DND-41 (cell line): Measurements from ENCODE around the gene BNC2.

ENCODE experiments used
- ATAC-seq: fragments of 200-7000 bp; cut with Tn5 transposase; 3 replicates; pipeline ENCODE4 v1.9.1; 2021; ENCODE audit warnings: low read depth; ENCODE audit not compliant: insufficient read depth
- DNase-seq: peaks from one replicate; pipeline ENCODE4 v3.0.0-alpha.2; 2020
- H2AFZ ChIP-seq: 2 replicates; pipeline ENCODE4 v1.6.0; 2012; ENCODE audit warnings: low read depth, low read length
- H3K27ac ChIP-seq: 2 replicates; pipeline ENCODE4 v1.5.1; 2012; ENCODE audit warnings: low read length, inconsistent platforms
- H3K27me3 ChIP-seq: fragments of 200-600 bp; sonication (generic); 2 replicates; pipeline ENCODE4 v1.6.0; 2012; ENCODE audit warnings: low read length, mild to moderate bottlenecking, inconsistent platforms; ENCODE audit not compliant: insufficient read depth, poor library complexity
- H3K36me3 ChIP-seq: 2 replicates; pipeline ENCODE4 v1.5.1; 2012; ENCODE audit warnings: low read length, inconsistent platforms; ENCODE audit not compliant: insufficient read depth
- H3K4me1 ChIP-seq: 2 replicates; pipeline ENCODE4 v1.5.1; 2012; ENCODE audit warnings: mild to moderate bottlenecking, low read length; ENCODE audit not compliant: insufficient read depth
- H3K4me2 ChIP-seq: 2 replicates; pipeline ENCODE4 v1.6.0; 2012; ENCODE audit warnings: mild to moderate bottlenecking, moderate library complexity, low read length, inconsistent platforms; ENCODE audit not compliant: insufficient read depth
- H3K4me3 ChIP-seq, 2 experiments: fragments of 200-600 bp in 1 of 2; shearing (Covaris generic) in 1 of 2; 2 replicates each; pipeline ENCODE4 v1.5.1; 2012 to 2016; ENCODE audit warnings: inconsistent platforms in 2 of 2, low read length in 2 of 2, mild to moderate bottlenecking in 2 of 2, low read depth in 1 of 2, moderate library complexity in 1 of 2
- H3K79me2 ChIP-seq: 2 replicates; pipeline ENCODE4 v1.6.0; 2012; ENCODE audit warnings: low read length, inconsistent platforms; ENCODE audit not compliant: insufficient read depth
- H3K9ac ChIP-seq: 2 replicates; pipeline ENCODE4 v1.6.0; 2012; ENCODE audit warnings: low read depth, mild to moderate bottlenecking, inconsistent platforms, low read length, moderate library complexity
- H3K9me3 ChIP-seq: 2 replicates; pipeline ENCODE4 v1.5.1; 2012; ENCODE audit warnings: low read length, moderate library complexity, mild to moderate bottlenecking, inconsistent platforms; ENCODE audit not compliant: insufficient read depth, severe bottlenecking
- H4K20me1 ChIP-seq: 2 replicates; pipeline ENCODE4 v1.6.0; 2012; ENCODE audit warnings: low read length; ENCODE audit not compliant: insufficient read depth
- CTCF ChIP-seq: IDR thresholded peaks from 2 replicates; pipeline ENCODE4 v1.5.1; 2012; ENCODE audit warnings: borderline replicate concordance, low read length, moderate library complexity, mild to moderate bottlenecking; ENCODE audit not compliant: poor library complexity, severe bottlenecking; ENCODE audit errors: extremely low read depth
- EZH2 ChIP-seq: IDR thresholded peaks from 3 replicates; pipeline ENCODE4 v1.6.1; 2012; ENCODE audit warnings: borderline replicate concordance, low read depth, mild to moderate bottlenecking, moderate library complexity, low read length, inconsistent platforms; ENCODE audit not compliant: severe bottlenecking

BNC2 gene

GRCh38 chr9:16824545-16825330 is 45.7 kb downstream of the BNC2 start:
- Histone ChIP-seq H3K4me1 (peaks cover 7% of the 10 kb centered on the region), H3K36me3 (no peaks in the 10 kb centered on the region), H2AFZ (no peak overlapping the region), H3K27me3 (no peaks in the 10 kb centered on the region), H4K20me1 (no peaks in the 10 kb centered on the region), H3K79me2 (no peaks in the 10 kb centered on the region), H3K9me3 (no peaks in the 10 kb centered on the region), H3K9ac (no peak overlapping the region), H3K4me2 (no peak overlapping the region), H3K27ac (no peak overlapping the region; the same call in 1 of the 2 replicates), H3K4me3 (no peak overlapping the region)
- DNase-seq (no peak), ATAC-seq (no peak)
- TF ChIP-seq EZH2 (no peak), CTCF (no peak)

GRCh38 chr9:16823906-16824305 is 46.6 kb downstream of the BNC2 start:
- H3K79me2 ChIP-seq = no peaks in the 10 kb centered on the region
- DNase-seq = no peak
- no peaks in the 10 kb centered on the region for H3K36me3 ChIP-seq
- no peaks in the 10 kb centered on the region for H3K9me3 ChIP-seq
- ATAC-seq = no peak
- no peak overlapping the region for H2AFZ ChIP-seq
- H3K27ac ChIP-seq = no peak overlapping the region
- no peaks in the 10 kb centered on the region for H3K27me3 ChIP-seq
- no peaks in the 10 kb centered on the region for H4K20me1 ChIP-seq
- TF ChIP-seq EZH2 = no peak
- TF ChIP-seq CTCF = no peak
- no peak overlapping the region for H3K4me2 ChIP-seq
- no peak overlapping the region for H3K9ac ChIP-seq
- H3K4me3 ChIP-seq = no peak overlapping the region
- H3K4me1 ChIP-seq = peaks cover 7% of the 10 kb centered on the region

DNA sequence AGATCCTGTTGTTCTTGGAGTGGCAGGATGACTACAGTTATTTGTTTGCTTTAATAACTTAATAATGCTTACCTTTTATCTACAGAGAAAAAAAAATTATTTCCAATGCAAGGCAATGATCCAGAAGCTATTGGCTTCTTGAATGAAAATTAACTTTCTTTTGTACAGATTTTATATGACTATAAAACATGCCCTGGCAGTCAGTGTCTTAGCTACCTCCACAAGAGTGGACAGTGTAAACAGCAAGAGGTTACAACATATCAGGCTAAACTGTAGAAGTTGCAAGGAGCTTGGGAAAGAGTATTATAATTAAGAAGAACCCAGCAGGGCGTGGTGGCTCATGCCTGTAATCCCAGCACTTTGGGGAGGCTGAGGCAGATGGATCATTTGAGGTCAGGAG is 49.1 kb downstream of the BNC2 start:
- Histone ChIP-seq H2AFZ (no peak overlapping the region), H3K9ac (no peak overlapping the region), H3K4me3 (no peak overlapping the region), H3K27ac (no peak overlapping the region), H4K20me1 (no peaks in the 10 kb centered on the region), H3K4me1 (peaks cover 7% of the 10 kb centered on the region), H3K27me3 (no peaks in the 10 kb centered on the region), H3K4me2 (no peak overlapping the region), H3K79me2 (no peaks in the 10 kb centered on the region), H3K9me3 (no peaks in the 10 kb centered on the region), H3K36me3 (no peaks in the 10 kb centered on the region)
- DNase-seq = no peak
- no peak for ATAC-seq
- TF ChIP-seq CTCF (no peak), EZH2 (no peak)
